ENCODE data around the gene ARL5C.
A peak's percentile ranks its signal among the peaks of the same experiment; 100 is the strongest.

Gene ARL5C

GRCh38 chr17:39153599-39154051 lies 12.3 kb downstream of the ARL5C start:
- DNase-seq (ENCODE audit: low read depth in 1 of 2, low spot score in 1 of 2): peak; percentile 76 to 93
- TF ChIP-seq JUND (IDR thresholded peaks at IDR 0.05; ENCODE audit: low read depth): no peak
- in situ Hi-C loops (cut with HindIII; ENCODE audit: low pct_unique_long_range_greater_than_20kb, low sequenced_read_pairs): no loop called here

- TF ChIP-seq JUND (IDR thresholded peaks at IDR 0.05; ENCODE audit: low read depth): no peak
- in situ Hi-C loops (cut with HindIII; ENCODE audit: low pct_unique_long_range_greater_than_20kb, low sequenced_read_pairs): no loop called here
- DNase-seq (ENCODE audit: low read depth in 1 of 2, low spot score in 1 of 2): peak in 1 of 2 experiments; percentile 37
Observed at GRCh38 chr17:39151943-39152818, 13.8 kb downstream of the ARL5C start.

GRCh38 chr17:39151150-39151942 lies 14.6 kb downstream of the ARL5C start, which contains the start of gene PLXDC1:
Gene PLXDC1, minus strand, starts transcription at chr17:39151637. Its CDS starts 200 bp downstream, at chr17:39151437.
- DNase-seq (ENCODE audit: low read depth in 1 of 2, low spot score in 1 of 2): no peak
- in situ Hi-C loops (cut with HindIII; ENCODE audit: low pct_unique_long_range_greater_than_20kb, low sequenced_read_pairs): no loop called here
- TF ChIP-seq JUND (IDR thresholded peaks at IDR 0.05; ENCODE audit: low read depth): no peak

GRCh38 chr17:39150795-39151149 lies 15.2 kb downstream of the ARL5C start:
- in situ Hi-C loops (cut with HindIII; ENCODE audit: low pct_unique_long_range_greater_than_20kb, low sequenced_read_pairs): no loop called here
- TF ChIP-seq JUND (IDR thresholded peaks at IDR 0.05; ENCODE audit: low read depth): no peak
- no peak for DNase-seq (ENCODE audit: low read depth in 1 of 2, low spot score in 1 of 2)

- no peak for TF ChIP-seq JUND (IDR thresholded peaks at IDR 0.05; ENCODE audit: low read depth)
- in situ Hi-C loops (cut with HindIII; ENCODE audit: low pct_unique_long_range_greater_than_20kb, low sequenced_read_pairs): no loop called here
- no peak for DNase-seq (ENCODE audit: low read depth in 1 of 2, low spot score in 1 of 2)
Observed at GRCh38 chr17:39150104-39150634, 15.8 kb downstream of the ARL5C start.

- DNase-seq (ENCODE audit: low read depth in 1 of 2, low spot score in 1 of 2): no peak
- in situ Hi-C loops (cut with HindIII; ENCODE audit: low pct_unique_long_range_greater_than_20kb, low sequenced_read_pairs): no loop called here
- no peak for TF ChIP-seq JUND (IDR thresholded peaks at IDR 0.05; ENCODE audit: low read depth)
Observed at GRCh38 chr17:39147221-39148185, 18.5 kb downstream of the ARL5C start.

- in situ Hi-C loops (cut with HindIII; ENCODE audit: low pct_unique_long_range_greater_than_20kb, low sequenced_read_pairs): no loop called here
Observed at GRCh38 chr17:39146273-39146672, 19.7 kb downstream of the ARL5C start.

GRCh38 chr17:39145143-39145542 lies 20.8 kb downstream of the ARL5C start:
- DNase-seq (ENCODE audit: low read depth in 1 of 2, low spot score in 1 of 2): no peak
- no peak for TF ChIP-seq JUND (IDR thresholded peaks at IDR 0.05; ENCODE audit: low read depth)
- in situ Hi-C loops (cut with HindIII; ENCODE audit: low pct_unique_long_range_greater_than_20kb, low sequenced_read_pairs): no loop called here

More at GRCh38 chr17:39146273-39146672, 19.7 kb downstream of the ARL5C start:
- no peak for TF ChIP-seq JUND (IDR thresholded peaks at IDR 0.05; ENCODE audit: low read depth)
- DNase-seq (ENCODE audit: low read depth in 1 of 2, low spot score in 1 of 2): no peak

GRCh38 chr17:39144416-39144840 lies 21.5 kb downstream of the ARL5C start:
- in situ Hi-C loops (cut with HindIII; ENCODE audit: low pct_unique_long_range_greater_than_20kb, low sequenced_read_pairs): no loop called here
- TF ChIP-seq JUND (IDR thresholded peaks at IDR 0.05; ENCODE audit: low read depth): no peak
- DNase-seq (ENCODE audit: low read depth in 1 of 2, low spot score in 1 of 2): no peak

- in situ Hi-C loops (cut with HindIII; ENCODE audit: low pct_unique_long_range_greater_than_20kb, low sequenced_read_pairs): no loop called here
- no peak for TF ChIP-seq JUND (IDR thresholded peaks at IDR 0.05; ENCODE audit: low read depth)
Observed at GRCh38 chr17:39143552-39144093, 22.3 kb downstream of the ARL5C start.

GRCh38 chr17:39141915-39142664 lies 23.9 kb downstream of the ARL5C start:
- in situ Hi-C loops (cut with HindIII; ENCODE audit: low pct_unique_long_range_greater_than_20kb, low sequenced_read_pairs): no loop called here
- DNase-seq (ENCODE audit: low read depth in 1 of 2, low spot score in 1 of 2): no peak

More at GRCh38 chr17:39143552-39144093, 22.3 kb downstream of the ARL5C start:
- DNase-seq (ENCODE audit: low read depth in 1 of 2, low spot score in 1 of 2): no peak

More at GRCh38 chr17:39141915-39142664, 23.9 kb downstream of the ARL5C start:
- no peak for TF ChIP-seq JUND (IDR thresholded peaks at IDR 0.05; ENCODE audit: low read depth)
